ENCODE data around the gene TCEA3.

DNA sequence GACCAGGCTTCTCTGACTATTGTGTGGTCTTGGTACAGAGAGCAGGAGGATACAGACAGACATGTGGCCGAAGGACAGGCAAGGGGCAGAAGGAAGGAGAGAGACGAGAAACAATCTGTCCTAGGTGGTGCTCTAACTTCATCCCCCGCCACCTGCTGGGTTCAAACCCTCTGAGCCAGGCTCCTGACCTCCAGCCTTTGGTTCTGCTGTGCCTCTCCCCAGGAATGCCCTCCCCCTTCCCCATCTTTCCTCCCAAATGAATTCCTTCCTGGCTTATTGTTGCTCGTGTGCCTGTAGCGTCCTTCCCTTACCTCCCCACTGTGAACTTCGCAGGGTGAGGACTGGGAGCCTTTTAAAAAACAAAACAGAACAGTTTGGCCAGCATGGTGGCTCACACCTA lies 5.4 kb downstream of the TCEA3 start:
- TF ChIP-seq, protein P1, sequence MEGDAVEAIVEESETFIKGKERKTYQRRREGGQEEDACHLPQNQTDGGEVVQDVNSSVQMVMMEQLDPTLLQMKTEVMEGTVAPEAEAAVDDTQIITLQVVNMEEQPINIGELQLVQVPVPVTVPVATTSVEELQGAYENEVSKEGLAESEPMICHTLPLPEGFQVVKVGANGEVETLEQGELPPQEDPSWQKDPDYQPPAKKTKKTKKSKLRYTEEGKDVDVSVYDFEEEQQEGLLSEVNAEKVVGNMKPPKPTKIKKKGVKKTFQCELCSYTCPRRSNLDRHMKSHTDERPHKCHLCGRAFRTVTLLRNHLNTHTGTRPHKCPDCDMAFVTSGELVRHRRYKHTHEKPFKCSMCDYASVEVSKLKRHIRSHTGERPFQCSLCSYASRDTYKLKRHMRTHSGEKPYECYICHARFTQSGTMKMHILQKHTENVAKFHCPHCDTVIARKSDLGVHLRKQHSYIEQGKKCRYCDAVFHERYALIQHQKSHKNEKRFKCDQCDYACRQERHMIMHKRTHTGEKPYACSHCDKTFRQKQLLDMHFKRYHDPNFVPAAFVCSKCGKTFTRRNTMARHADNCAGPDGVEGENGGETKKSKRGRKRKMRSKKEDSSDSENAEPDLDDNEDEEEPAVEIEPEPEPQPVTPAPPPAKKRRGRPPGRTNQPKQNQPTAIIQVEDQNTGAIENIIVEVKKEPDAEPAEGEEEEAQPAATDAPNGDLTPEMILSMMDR (conservative IDR thresholded peaks at IDR 0.05) = no peak
- no peak for TF ChIP-seq ZFX (IDR thresholded peaks at IDR 0.05)
